ENCODE results near the gene PROSER3.

GRCh38 chr19:35776102-35776788, 18.3 kb downstream of the PROSER3 start:
- no peak for TF ChIP-seq AFF4 (CRISPR knock-in tag; IDR thresholded peaks at IDR 0.05)
- TF ChIP-seq ELF4 (CRISPR knock-in tag; IDR thresholded peaks at IDR 0.05; ENCODE audit: borderline replicate concordance): no peak
- TF ChIP-seq SKI (IDR thresholded peaks at IDR 0.05; ENCODE audit: partially characterized antibody): no peak
- no peak for TF ChIP-seq HDAC2 (CRISPR knock-in tag; IDR thresholded peaks at IDR 0.05)
- no peak for TF ChIP-seq BRD4 (CRISPR knock-in tag; IDR thresholded peaks at IDR 0.05)
- TF ChIP-seq PCBP1 (IDR thresholded peaks at IDR 0.05; ENCODE audit: borderline replicate concordance, low read depth, low read length): no peak
- TF ChIP-seq RNF2 (conservative IDR thresholded peaks at IDR 0.05; ENCODE audit: low read depth): no peak
- no peak for TF ChIP-seq CTCF (CRISPR knock-in tag; IDR thresholded peaks at IDR 0.05)
- no peak for TF ChIP-seq MED8 (CRISPR knock-in tag; IDR thresholded peaks at IDR 0.05; ENCODE audit: insufficient replicate concordance)

Data from HepG2 (cell line).